ENCODE results near the gene WDR90.

Gene WDR90

GRCh38 chr16:635573-636205 is 13.5 kb upstream of the WDR90 start:
- no peak for FAIRE-seq

GRCh38 chr16:636206-637080 is 12.7 kb upstream of the WDR90 start, which contains the start of gene METTL26:
METTL26 (minus strand) TSS chr16:636305; CDS start chr16:636290, 15 bp downstream.
- FAIRE-seq (no peak), DNase-seq (ENCODE audit: insufficient read length, low spot score) (peak; percentile 98)
- TF ChIP-seq CTCF (IDR thresholded peaks at IDR 0.05; ENCODE audit: insufficient read depth, missing control alignments) = no peak

More at GRCh38 chr16:635573-636205, 13.5 kb upstream of the WDR90 start:
- no peak for TF ChIP-seq CTCF (IDR thresholded peaks at IDR 0.05; ENCODE audit: insufficient read depth, missing control alignments)
- DNase-seq (ENCODE audit: insufficient read length, low spot score) = no peak

- DNase-seq (ENCODE audit: insufficient read length, low spot score) (peak; percentile 99), FAIRE-seq (no peak)
- TF ChIP-seq CTCF (IDR thresholded peaks at IDR 0.05; ENCODE audit: insufficient read depth, missing control alignments) = no peak
These were observed 11.8 kb upstream of the WDR90 start for GRCh38 chr16:637081-638018.

- no peak for DNase-seq (ENCODE audit: insufficient read length, low spot score)
- FAIRE-seq = no peak
- no peak for TF ChIP-seq CTCF (IDR thresholded peaks at IDR 0.05; ENCODE audit: insufficient read depth, missing control alignments)
These were observed 11.1 kb upstream of the WDR90 start for GRCh38 chr16:638034-638543.

GRCh38 chr16:638836-639235 is 10.3 kb upstream of the WDR90 start:
- no peak for FAIRE-seq
- no peak for TF ChIP-seq CTCF (IDR thresholded peaks at IDR 0.05; ENCODE audit: insufficient read depth, missing control alignments)
- DNase-seq (ENCODE audit: insufficient read length, low spot score) = no peak

- DNase-seq (ENCODE audit: insufficient read length, low spot score) (no peak), FAIRE-seq (no peak)
- no peak for TF ChIP-seq CTCF (IDR thresholded peaks at IDR 0.05; ENCODE audit: insufficient read depth, missing control alignments)
These were observed 8.6 kb upstream of the WDR90 start for GRCh38 chr16:640614-641013.

Data from D721Med (cell line).